Body of pancreas (tissue), 4 donors: Measurements from ENCODE around the gene GALM. TPM values are rescaled to one million over a fixed set of nuclear protein-coding genes. Genes with fewer than 3 reads are reported as not detected.

ENCODE experiments used
- ATAC-seq: fragments of 150-250 bp; one replicate; pipeline ENCODE4 v1.9.1; 2016
- DNase-seq, 4 donors: peaks; one replicate each; pipeline ENCODE4 v3.0.0-alpha.2; 2019
- H3K27ac ChIP-seq, 4 donors: fragments of 200-600 bp; sonication (generic); 1 replicate in 3 of 4; 2 replicates in 1 of 4; pipeline versions ENCODE4 v1.5.1 to v1.6.1; 2016 to 2019; ENCODE audit warnings: mild to moderate bottlenecking in 1 of 4, mixed read lengths in 1 of 4, moderate library complexity in 1 of 4
- H3K27me3 ChIP-seq, 2 donors: fragments of 200-600 bp; sonication (generic); one replicate each; pipeline ENCODE4 v1.6.0; 2016; ENCODE audit warnings: mild to moderate bottlenecking in 1 of 2
- H3K36me3 ChIP-seq, 2 donors: fragments of 200-600 bp; sonication (generic); replicated peaks in 1 of 2; 2 replicates each; pipeline ENCODE4 v1.5.1; 2016; ENCODE audit warnings: low read depth in 2 of 2; ENCODE audit not compliant: insufficient read depth in 1 of 2
- H3K4me1 ChIP-seq: fragments of 200-600 bp; sonication (generic); one replicate; pipeline ENCODE4 v1.6.0; 2016
- H3K4me3 ChIP-seq, 2 donors: fragments of 200-600 bp; sonication (generic); 1 replicate in 1 of 2; 2 replicates in 1 of 2; pipeline ENCODE4 v1.5.1; 2016 to 2019
- H3K9me3 ChIP-seq, 3 donors: fragments of 200-600 bp; sonication (generic); 1 replicate in 2 of 3; 2 replicates in 1 of 3; pipeline ENCODE4 v1.5.1; 2016
- CTCF ChIP-seq, 7 experiments: fragments of 450-650 bp in 4 of 7; fragments of 200-600 bp in 3 of 7; sonication (generic) in 3 of 7; IDR thresholded peaks; one replicate each; pipeline ENCODE4 v1.5.1; 2016 to 2019; ENCODE audit warnings: antibody characterized with exemption in 7 of 7
- POLR2A ChIP-seq, 3 donors: fragments of 450-650 bp; IDR thresholded peaks; one replicate each; pipeline ENCODE4 v1.6.1; 2016; ENCODE audit warnings: antibody characterized with exemption in 3 of 3, mild to moderate bottlenecking in 2 of 3
- WGBS, 2 donors: methylation state at CpG; one replicate each; pipeline ENCODE4 v1.1.5; 2017; 5-methylcytosine and 5-hydroxymethylcytosine counted together
- intact Hi-C: fragments of 100-400 bp; cut with DNase I; formaldehyde crosslinking; loops from one replicate; pipeline ENCODE4 v1.15.1; 2023
- total RNA-seq, 2 donors: library from RNA; depleted of rRNA; stranded (reverse); fragments of >200 nt; gene quantifications; one replicate each; pipeline ENCODE4 v1.1.0, GENCODE V29; 2016

GALM gene
- total RNA-seq, 2 donors from 2014 or later = 7.5 to 20.4 TPM

- Histone ChIP-seq H3K27ac (no peak overlapping the region), H3K4me1 (peaks cover 9% of the 10 kb centered on the region), H3K27me3 (no peaks in the 10 kb centered on the region), H3K9me3 (no peaks in the 10 kb centered on the region), H3K36me3 (no peaks in the 10 kb centered on the region), H3K4me3 (no peak overlapping the region)
- ATAC-seq (no peak), DNase-seq (no peak)
- WGBS, 2 donors = 69 to 70% methylated on average over 2 of the region's 2 CpGs
- no peak for TF ChIP-seq POLR2A (IDR thresholded peaks at IDR 0.05)
- no peak for TF ChIP-seq CTCF (IDR thresholded peaks at IDR 0.05)
- intact Hi-C loops = no loop called here
These were observed 33.9 kb upstream of the GALM start for GRCh38 chr2:38631976-38632375.

GRCh38 chr2:38632980-38633379, 32.9 kb upstream of the GALM start:
- ATAC-seq = no peak
- Histone ChIP-seq H3K9me3 (no peaks in the 10 kb centered on the region), H3K4me3 (no peak overlapping the region), H3K27me3 (no peaks in the 10 kb centered on the region), H3K36me3 (no peaks in the 10 kb centered on the region), H3K4me1 (no peaks in the 10 kb centered on the region), H3K27ac (no peak overlapping the region)
- intact Hi-C loops = no loop called here
- TF ChIP-seq CTCF (IDR thresholded peaks at IDR 0.05) (no peak), POLR2A (IDR thresholded peaks at IDR 0.05) (no peak)
- no peak for DNase-seq

GRCh38 chr2:38633895-38634294, 32.0 kb upstream of the GALM start:
- intact Hi-C loops = no loop called here
- H3K4me1 ChIP-seq = no peaks in the 10 kb centered on the region
- no peak for DNase-seq
- H3K9me3 ChIP-seq = no peaks in the 10 kb centered on the region
- H3K36me3 ChIP-seq = no peaks in the 10 kb centered on the region
- H3K4me3 ChIP-seq = no peak overlapping the region
- ATAC-seq = no peak
- TF ChIP-seq CTCF (IDR thresholded peaks at IDR 0.05) (no peak), POLR2A (IDR thresholded peaks at IDR 0.05) (no peak)
- no peak overlapping the region for H3K27ac ChIP-seq
- H3K27me3 ChIP-seq = no peaks in the 10 kb centered on the region
- 42 to 50% methylated on average over 2 of the region's 2 CpGs for WGBS, 2 donors

- H3K27me3 ChIP-seq = no peaks in the 10 kb centered on the region
- no peaks in the 10 kb centered on the region for H3K9me3 ChIP-seq
- no peak overlapping the region for H3K4me3 ChIP-seq
- intact Hi-C loops = no loop called here
- 20 to 29% methylated on average over 3 of the region's 3 CpGs for WGBS, 2 donors
- TF ChIP-seq POLR2A (IDR thresholded peaks at IDR 0.05) (no peak), CTCF (IDR thresholded peaks at IDR 0.05) (no peak)
- H3K36me3 ChIP-seq = no peaks in the 10 kb centered on the region
- no peaks in the 10 kb centered on the region for H3K4me1 ChIP-seq
- DNase-seq = no peak
- no peak for ATAC-seq
- H3K27ac ChIP-seq = no peak overlapping the region
These were observed 31.2 kb upstream of the GALM start for GRCh38 chr2:38634684-38635083.

- Histone ChIP-seq H3K27ac (no peak overlapping the region), H3K4me3 (no peak overlapping the region), H3K27me3 (no peaks in the 10 kb centered on the region), H3K4me1 (no peaks in the 10 kb centered on the region), H3K9me3 (no peaks in the 10 kb centered on the region), H3K36me3 (no peaks in the 10 kb centered on the region)
- 91 to 94% methylated on average over 4 of the region's 4 CpGs for WGBS, 2 donors
- no peak for DNase-seq
- TF ChIP-seq CTCF (IDR thresholded peaks at IDR 0.05) (no peak), POLR2A (IDR thresholded peaks at IDR 0.05) (no peak)
- intact Hi-C loops = no loop called here
- ATAC-seq = no peak
These were observed 30.8 kb upstream of the GALM start for GRCh38 chr2:38635139-38635538.
